ENCODE data around the gene PCNX2. TPM values are rescaled to one million over a fixed set of nuclear protein-coding genes. Genes with fewer than 3 reads are reported as not detected.

Gene PCNX2
- total and polyA plus RNA-seq, 10 of the 15 experiments (the other 5 are each of a cell fraction or from before 2014, with no cell fraction given), result 2.1 to 16.4 (median 8.1) TPM

DNA sequence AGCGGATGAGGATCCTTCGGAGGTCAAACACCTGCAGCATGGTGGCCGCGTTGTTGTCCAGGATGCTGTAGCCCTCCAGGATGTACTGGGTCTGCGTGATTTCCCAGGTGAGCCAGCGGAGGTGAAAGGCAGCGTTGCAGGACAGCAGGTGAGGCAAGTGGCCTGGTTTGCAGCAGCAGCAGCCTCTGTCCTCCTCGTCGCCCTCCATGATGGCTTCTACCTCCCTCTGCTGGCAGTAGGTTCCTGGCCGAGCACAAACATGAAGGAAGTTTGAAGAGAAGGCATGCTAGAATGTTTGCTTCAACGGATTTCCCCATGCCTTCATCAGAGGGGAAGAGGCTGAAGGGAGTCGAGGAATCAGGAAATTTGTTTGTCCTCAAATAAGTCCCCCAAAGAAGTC is 270.4 kb downstream of the PCNX2 start:
- BruUV-seq (replicated peaks), result no TSS peak
- RAD21 ChIA-PET (ENCODE audit: unreplicated experiment), result no interaction called here
- Histone ChIP-seq H4K20me1 (ENCODE audit: control insufficient read depth, insufficient read depth) (no peaks in the 10 kb centered on the region), H3K4me1 (ENCODE audit: control insufficient read depth, insufficient read depth, low read length) (no peaks in the 10 kb centered on the region), H3K27me3 (replicated peaks in 1 of 2; ENCODE audit: control insufficient read depth in 2 of 2, insufficient read depth in 2 of 2, low read length in 1 of 2) (no peaks in the 10 kb centered on the region), H3K36me3 (ENCODE audit: control insufficient read depth in 2 of 2, insufficient read depth in 2 of 2, low read length in 1 of 2) (no peaks in the 10 kb centered on the region), H3K27ac (ENCODE audit: control insufficient read depth, insufficient read depth) (no peak overlapping the region), H2AFZ (ENCODE audit: control insufficient read depth, low read depth, low read length) (no peak overlapping the region), H3K4me2 (ENCODE audit: control insufficient read depth, insufficient read depth) (no peak overlapping the region), H3K9me3 (replicated peaks; ENCODE audit: control insufficient read depth, insufficient read depth, low read length) (no peaks in the 10 kb centered on the region), H3K9ac (ENCODE audit: control insufficient read depth, insufficient read depth, low read length) (no peak overlapping the region), H3K79me2 (ENCODE audit: control insufficient read depth, insufficient read depth, low read length) (no peaks in the 10 kb centered on the region), H3K4me3 (no peak overlapping the region)
- intact Hi-C loops (cut with micrococcal nuclease; ENCODE audit: unreplicated experiment), result loop anchor here (2.0 kb wide), 1 partner anchor 390 kb away; no protein-coding TSS in a partner anchor
- POLR2A ChIA-PET, result no interaction called here
- WGBS (ENCODE audit: insufficient coverage, insufficient replicate concordance, low lambda C conversion rate, missing lambda C conversion rate), result 49% methylated on average over 12 of the region's 12 CpGs
- TF ChIP-seq SMC3 (IDR thresholded peaks at IDR 0.05; ENCODE audit: borderline replicate concordance, low read length) (peak; percentile 51; the same call in 1 of the 2 replicates), ZSCAN29 (IDR thresholded peaks at IDR 0.05) (no peak), NRF1 (conservative IDR thresholded peaks at IDR 0.05; ENCODE audit: low read depth, low read length) (no peak), NFIC (IDR thresholded peaks at IDR 0.05; ENCODE audit: low read depth, low read length) (no peak), RAD21 (IDR thresholded peaks at IDR 0.05; ENCODE audit: insufficient read depth, low read depth, low read length) (peak; percentile 70), YY1 (IDR thresholded peaks at IDR 0.05; ENCODE audit: low read depth, low read length) (0 out of 2 replicates have a peak, but pooled peaks have one; percentile 48), BHLHE40 (IDR thresholded peaks at IDR 0.05; ENCODE audit: borderline replicate concordance in 1 of 2, low read depth in 2 of 2, low read length in 1 of 2) (no peak), JUNB (IDR thresholded peaks at IDR 0.05) (no peak), HCFC1 (IDR thresholded peaks at IDR 0.05; ENCODE audit: low read length) (no peak)
- TF ChIP-seq, protein P1, sequence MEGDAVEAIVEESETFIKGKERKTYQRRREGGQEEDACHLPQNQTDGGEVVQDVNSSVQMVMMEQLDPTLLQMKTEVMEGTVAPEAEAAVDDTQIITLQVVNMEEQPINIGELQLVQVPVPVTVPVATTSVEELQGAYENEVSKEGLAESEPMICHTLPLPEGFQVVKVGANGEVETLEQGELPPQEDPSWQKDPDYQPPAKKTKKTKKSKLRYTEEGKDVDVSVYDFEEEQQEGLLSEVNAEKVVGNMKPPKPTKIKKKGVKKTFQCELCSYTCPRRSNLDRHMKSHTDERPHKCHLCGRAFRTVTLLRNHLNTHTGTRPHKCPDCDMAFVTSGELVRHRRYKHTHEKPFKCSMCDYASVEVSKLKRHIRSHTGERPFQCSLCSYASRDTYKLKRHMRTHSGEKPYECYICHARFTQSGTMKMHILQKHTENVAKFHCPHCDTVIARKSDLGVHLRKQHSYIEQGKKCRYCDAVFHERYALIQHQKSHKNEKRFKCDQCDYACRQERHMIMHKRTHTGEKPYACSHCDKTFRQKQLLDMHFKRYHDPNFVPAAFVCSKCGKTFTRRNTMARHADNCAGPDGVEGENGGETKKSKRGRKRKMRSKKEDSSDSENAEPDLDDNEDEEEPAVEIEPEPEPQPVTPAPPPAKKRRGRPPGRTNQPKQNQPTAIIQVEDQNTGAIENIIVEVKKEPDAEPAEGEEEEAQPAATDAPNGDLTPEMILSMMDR (IDR thresholded peaks at IDR 0.05 in 2 of 3, conservative IDR thresholded peaks at IDR 0.05 in 1 of 3; ENCODE audit: control insufficient read depth in 2 of 3, extremely low read depth in 1 of 3, insufficient read depth in 1 of 3, low read depth in 3 of 3, low read length in 3 of 3), result peak; percentile 30 to 54 (median 49); a peak in 4 of 6 replicates
- CTCF ChIA-PET, result interaction anchor here (1.0 to 2.0 kb wide), 4 partner anchors 215 to 1159 kb away, joined by 3 to 5 read pairs (median 4); no protein-coding TSS in a partner anchor
- peak; percentile 69 for ATAC-seq
- FAIRE-seq, result no peak
- DNase-seq (ENCODE audit: low read depth, low spot score), result no peak
- SMC1A ChIA-PET (ENCODE audit: uncharacterized antibody, unreplicated experiment), result interaction anchor here (0.9 to 1.4 kb wide), 2 partner anchors 17 to 42 kb away, joined by 3 to 4 read pairs; no protein-coding TSS in a partner anchor
- in situ Hi-C loops (cut with MboI), result loop anchor here (10.0 kb wide), 1 partner anchor 390 kb away; the partner anchor contains the start of gene SIPA1L2

Measured in GM12878 (cell line).